Right lobe of liver (tissue), 4 donors: ENCODE measurements around the gene SYNPO.

Experiments used
- CTCF ChIP-seq, 4 donors: fragments of 200-600 bp in 3 of 4; fragments of 450-650 bp in 1 of 4; IDR thresholded peaks; one replicate each; pipeline versions ENCODE4 v1.5.1 to v1.8.0; 2016 to 2022; ENCODE audit warnings: antibody characterized with exemption in 4 of 4, mild to moderate bottlenecking in 2 of 4
- POLR2A ChIP-seq: fragments of 450-650 bp; IDR thresholded peaks from one replicate; pipeline ENCODE4 v1.6.1; 2017; ENCODE audit warnings: antibody characterized with exemption, mild to moderate bottlenecking
- donor health status: DM: no; HTN: no; CAD: no.
- donor health status: DM: no; HTN: no; CAD: no.
- donor health status: DM: no; HTN: yes; CAD: no.

GRCh38 chr5:150622157-150622556 is 18.3 kb upstream of the SYNPO start:
- no peak for TF ChIP-seq POLR2A
- no peak for TF ChIP-seq CTCF (IDR thresholded peaks at IDR 0.05)
